Measurements from ENCODE around the gene DYNC2LI1.

GRCh38 chr2:43731211-43731610 lies 42.6 kb upstream of the DYNC2LI1 start:
- TF ChIP-seq CTCF (conservative IDR thresholded peaks at IDR 0.05 in 1 of 2, IDR thresholded peaks at IDR 0.05 in 1 of 2; ENCODE audit: low read depth in 1 of 2, low read length in 2 of 2) = no peak
- no peak for TF ChIP-seq EZH2 (IDR thresholded peaks at IDR 0.05; ENCODE audit: low read length, missing control alignments)
